ENCODE data around the gene COL6A3.
"Not testable (repeated sequence)": the region's sequence is repeated elsewhere in the genome, so short reads cannot be mapped to it uniquely, and the experiment has no call there.

COL6A3 gene

GRCh38 chr2:237374284-237375060 lies 39.5 kb downstream of the COL6A3 start:
- no peak for DNase-seq

- DNase-seq = no peak
Observed at GRCh38 chr2:237371856-237372255, 42.1 kb downstream of the COL6A3 start.

GRCh38 chr2:237365671-237366070 lies 48.3 kb downstream of the COL6A3 start:
- no peak for DNase-seq

GRCh38 chr2:237364655-237365054 lies 49.3 kb downstream of the COL6A3 start:
- no peak for DNase-seq

GRCh38 chr2:237361194-237362004 lies 52.6 kb downstream of the COL6A3 start:
- no peak for DNase-seq

GRCh38 chr2:237359894-237360780 lies 53.8 kb downstream of the COL6A3 start:
- DNase-seq = no peak

- DNase-seq = no peak
Observed at GRCh38 chr2:237359518-237359840, 54.5 kb downstream of the COL6A3 start.

GRCh38 chr2:237358721-237359517 lies 55.0 kb downstream of the COL6A3 start:
- DNase-seq = no peak

- DNase-seq = no peak
Observed at GRCh38 chr2:237355701-237356100, 58.3 kb downstream of the COL6A3 start.

GRCh38 chr2:237354892-237355291 lies 59.1 kb downstream of the COL6A3 start:
- DNase-seq = no peak

- DNase-seq = not testable (repeated sequence)
Observed at GRCh38 chr2:237354172-237354571, 59.8 kb downstream of the COL6A3 start.

- no peak for DNase-seq
Observed at GRCh38 chr2:237353215-237353614, 60.7 kb downstream of the COL6A3 start.

GRCh38 chr2:237352279-237352845 lies 61.6 kb downstream of the COL6A3 start:
- DNase-seq = no peak

GRCh38 chr2:237351796-237352195 lies 62.2 kb downstream of the COL6A3 start:
- DNase-seq = no peak

- DNase-seq = no peak
Observed at GRCh38 chr2:237351046-237351445, 62.9 kb downstream of the COL6A3 start.

GRCh38 chr2:237350597-237350996 lies 63.4 kb downstream of the COL6A3 start:
- DNase-seq = no peak

GRCh38 chr2:237350070-237350469 lies 63.9 kb downstream of the COL6A3 start:
- no peak for DNase-seq

GRCh38 chr2:237348281-237348865 lies 65.6 kb downstream of the COL6A3 start:
- no peak for DNase-seq

- no peak for DNase-seq
Observed at GRCh38 chr2:237345891-237346640, 67.9 kb downstream of the COL6A3 start.

GRCh38 chr2:237345411-237345810 lies 68.6 kb downstream of the COL6A3 start:
- DNase-seq = no peak

- no peak for DNase-seq
Observed at GRCh38 chr2:237344942-237345341, 69.0 kb downstream of the COL6A3 start.

All from stimulated activated CD4-positive, alpha-beta T cell treated with anti-CD3 and anti-CD28 coated beads, Interleukin-15, amount 100 ng/mL, for 24 hours (primary cell).